ENCODE data around the gene CD69.

Gene CD69

DNA sequence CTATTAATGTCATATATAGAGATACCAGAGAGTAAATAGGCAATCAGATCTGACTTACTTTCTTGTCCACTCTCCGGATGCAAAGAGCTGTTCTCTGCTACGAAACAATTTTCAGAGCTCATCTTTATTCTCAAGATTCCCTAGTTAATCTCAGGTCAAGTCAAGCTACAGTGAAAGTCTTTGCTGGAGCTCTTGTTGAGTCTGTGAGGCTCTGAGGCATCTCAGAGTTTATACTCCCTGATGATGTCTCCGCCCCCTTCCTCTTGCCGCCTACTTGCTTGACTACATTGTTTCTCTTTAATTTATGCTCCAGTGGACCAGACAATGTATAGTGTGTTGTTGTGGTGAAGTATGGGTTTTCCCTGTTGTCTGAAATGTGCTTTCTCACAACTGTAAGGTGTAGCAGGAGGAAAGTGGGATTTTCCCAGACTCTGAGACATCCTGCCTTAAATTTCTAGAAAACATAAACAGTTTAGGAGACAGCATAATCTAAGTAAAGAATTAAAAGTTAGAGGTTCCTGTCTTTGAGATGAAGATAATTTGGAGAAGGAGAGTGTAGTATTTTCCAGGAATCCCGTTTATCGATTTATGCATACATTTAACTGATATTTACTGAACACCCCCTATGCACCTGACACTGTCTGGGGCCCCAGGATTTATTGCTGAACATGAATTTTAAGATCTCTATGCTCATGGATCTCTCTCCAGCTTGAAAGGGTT, at the start of gene CD69:
Gene CD69, minus strand, starts transcription at position 203 of the 720 bp plus-strand sequence. Its CDS starts 81 bp downstream, at position 122.
- DNase-seq (ENCODE audit: low spot score): peak; percentile 90

- no peak for DNase-seq (ENCODE audit: low spot score)
Observed at GRCh38 chr12:9809866-9810265, 49.2 kb upstream of the CD69 start.

DNA sequence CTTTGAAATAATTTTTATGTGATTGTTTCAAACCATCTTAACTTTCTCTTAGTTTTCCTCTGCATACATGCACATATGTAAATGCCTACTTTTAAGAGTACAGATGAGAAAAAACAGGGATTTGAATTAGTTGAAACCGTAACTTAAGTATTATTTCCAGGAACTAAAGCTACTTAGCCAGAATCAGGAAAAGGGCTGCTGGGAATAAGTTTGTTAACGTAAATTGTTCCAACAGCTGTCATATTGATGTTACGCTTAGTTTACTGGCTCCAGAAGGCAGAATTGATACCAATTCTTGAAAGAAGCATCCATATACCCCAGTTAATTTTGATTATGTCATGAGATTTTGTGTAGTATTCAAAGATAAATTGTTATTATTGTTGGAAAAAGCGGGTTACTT, 48.6 kb upstream of the CD69 start:
- DNase-seq (ENCODE audit: low spot score): no peak

DNA sequence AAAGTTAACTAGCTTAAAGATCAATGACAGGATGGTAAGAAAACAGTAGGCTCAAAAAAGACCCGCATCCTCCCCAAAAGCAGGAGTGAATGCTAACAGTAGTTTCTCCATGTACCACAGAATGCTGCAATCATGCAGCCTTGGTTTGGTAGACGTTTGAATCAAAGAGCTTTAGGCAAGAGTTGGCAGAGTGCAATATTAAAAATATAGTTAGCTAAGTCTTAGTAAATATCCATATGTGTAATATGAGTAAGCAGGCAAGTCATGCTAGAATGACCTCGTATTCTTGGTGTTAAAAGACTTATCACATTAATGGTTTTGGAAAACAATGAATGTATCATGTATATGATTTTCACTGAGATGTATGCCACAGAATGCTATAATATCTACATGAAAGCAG, 47.8 kb upstream of the CD69 start:
- no peak for DNase-seq (ENCODE audit: low spot score)

- DNase-seq (ENCODE audit: low spot score): no peak
Observed at GRCh38 chr12:9806714-9807113, 46.0 kb upstream of the CD69 start.

GRCh38 chr12:9805883-9806282, 45.2 kb upstream of the CD69 start:
- DNase-seq (ENCODE audit: low spot score): no peak

- DNase-seq (ENCODE audit: low spot score): no peak
Observed at GRCh38 chr12:9799961-9800360, 39.3 kb upstream of the CD69 start.

GRCh38 chr12:9797722-9798619, 37.3 kb upstream of the CD69 start:
- peak; percentile 82 for DNase-seq (ENCODE audit: low spot score)

DNA sequence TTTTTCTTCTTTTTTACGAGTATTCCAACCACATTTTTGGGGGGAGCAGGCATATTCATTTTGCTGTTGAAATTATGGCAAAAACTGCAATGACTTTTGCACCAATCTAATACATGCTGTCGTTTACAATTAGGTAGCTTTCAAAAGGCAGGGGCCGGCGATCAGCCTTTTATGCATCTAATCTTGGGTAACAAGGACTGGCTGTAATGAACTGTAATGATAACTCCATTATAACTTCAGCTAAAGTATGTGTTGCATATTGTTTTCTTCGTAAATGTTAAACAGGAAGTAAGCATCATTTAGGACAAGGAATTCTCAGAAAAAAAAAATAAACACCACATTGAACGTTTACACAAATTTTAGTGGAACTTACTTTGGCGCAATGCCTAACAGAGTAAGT, 36.3 kb upstream of the CD69 start:
- DNase-seq (ENCODE audit: low spot score): no peak

DNA sequence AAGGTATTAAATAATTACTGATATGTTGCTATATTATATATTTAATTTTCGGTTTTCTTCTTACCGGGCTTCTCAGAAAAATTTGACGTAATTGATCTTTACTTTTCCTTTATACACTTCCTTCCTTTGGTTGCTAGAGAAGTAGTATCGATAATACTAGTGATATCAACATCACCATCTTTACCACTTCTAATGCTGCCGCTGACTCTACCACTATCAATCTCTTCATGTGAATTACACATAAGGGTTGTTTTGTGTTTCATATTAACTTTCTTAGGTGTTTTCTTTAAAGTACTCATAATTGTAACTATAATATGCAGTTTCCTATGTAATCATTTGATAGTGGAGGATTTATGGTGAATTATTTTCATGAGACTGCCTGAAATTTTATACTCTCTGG, 35.6 kb upstream of the CD69 start:
- DNase-seq (ENCODE audit: low spot score): peak; percentile 63

- DNase-seq (ENCODE audit: low spot score): no peak
Observed at GRCh38 chr12:9795945-9796344, 35.2 kb upstream of the CD69 start.

DNA sequence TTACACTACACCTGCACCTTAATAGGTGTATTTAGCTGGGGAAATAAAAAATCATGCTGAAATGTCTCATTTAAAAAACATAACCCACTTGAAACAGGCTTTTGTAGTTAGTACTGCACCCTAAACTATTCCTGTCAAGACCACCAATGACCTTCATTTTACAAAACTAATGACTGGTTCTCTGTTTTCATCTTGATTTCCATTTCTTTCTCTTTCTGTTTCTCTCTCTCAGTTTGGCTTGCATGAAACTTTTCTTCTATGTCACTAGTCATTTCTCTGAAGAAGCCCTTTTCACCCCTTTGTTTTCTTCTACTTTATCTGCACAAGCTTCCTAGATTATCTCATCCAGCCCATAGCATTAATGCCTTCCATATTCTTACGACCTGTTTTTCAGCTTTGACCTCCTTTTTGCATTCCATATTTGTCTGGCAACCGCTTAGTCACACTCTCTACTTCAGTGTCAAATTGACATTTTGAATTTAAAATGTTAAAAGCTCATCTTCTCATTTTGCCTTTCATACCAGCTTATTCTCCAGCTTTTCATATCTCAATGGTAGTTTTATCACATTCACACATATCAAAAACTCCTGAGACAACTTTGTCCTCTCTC, 33.9 kb upstream of the CD69 start:
- no peak for DNase-seq (ENCODE audit: low spot score)

DNA sequence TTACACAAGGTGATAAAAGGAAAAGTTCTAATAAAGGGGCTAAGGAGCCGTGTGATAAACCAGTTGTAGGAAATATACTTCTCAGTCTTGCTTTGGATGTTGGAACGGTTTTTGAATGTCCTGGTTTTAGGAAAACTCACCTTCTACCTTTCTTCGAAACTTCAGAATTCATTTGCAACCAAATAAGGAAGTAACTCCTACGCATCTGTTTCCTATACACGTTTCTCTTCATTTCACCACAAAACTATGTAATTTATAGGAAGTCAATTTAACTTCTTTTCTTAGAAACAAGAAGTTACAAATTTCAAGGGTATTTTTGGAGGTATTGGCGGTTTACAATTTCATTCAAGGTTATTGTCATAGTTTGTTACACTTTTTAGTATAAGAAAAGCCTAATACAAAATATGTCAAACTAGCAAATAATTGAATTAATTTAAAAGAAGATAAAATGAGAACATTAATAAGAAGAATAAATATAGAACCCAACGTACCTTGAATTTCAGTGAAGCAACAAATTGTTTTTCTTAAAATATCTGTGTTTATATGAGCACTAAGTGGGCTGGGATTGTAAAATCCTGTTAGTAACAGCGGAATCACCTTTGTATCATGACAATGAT, 33.2 kb upstream of the CD69 start:
- peak; percentile 59 for DNase-seq (ENCODE audit: low spot score)

DNA sequence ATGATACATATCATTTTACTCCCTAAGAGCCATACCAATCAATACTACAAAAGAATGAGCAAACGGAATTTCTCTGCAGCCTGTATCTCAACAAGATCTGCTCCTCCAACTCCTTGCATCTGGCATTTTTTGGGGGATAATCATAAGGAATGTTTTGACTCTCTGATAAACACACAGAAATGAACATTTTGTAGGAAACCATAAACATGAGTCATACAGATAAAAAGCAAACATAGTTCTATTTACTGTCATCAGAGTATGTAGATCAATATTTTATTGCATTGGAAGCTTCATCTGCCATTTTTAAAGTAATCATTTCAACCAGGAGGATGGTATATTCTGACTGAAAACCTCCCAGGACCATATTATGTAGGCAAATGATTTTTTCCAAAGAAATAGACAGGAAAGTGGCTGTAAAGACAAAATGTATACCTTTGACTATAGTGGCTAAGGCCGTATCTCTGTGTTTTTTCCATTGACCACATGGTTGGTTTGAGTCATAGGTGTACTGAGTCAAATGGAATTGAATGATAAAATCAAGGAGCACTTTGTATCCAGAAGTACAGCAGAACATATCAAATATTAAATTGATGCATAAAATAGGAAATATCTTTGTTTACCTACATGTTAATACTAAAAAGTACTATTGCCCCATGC, 32.4 kb upstream of the CD69 start:
- no peak for DNase-seq (ENCODE audit: low spot score)

GRCh38 chr12:9792185-9792900, 31.6 kb upstream of the CD69 start:
- DNase-seq (ENCODE audit: low spot score): no peak

DNA sequence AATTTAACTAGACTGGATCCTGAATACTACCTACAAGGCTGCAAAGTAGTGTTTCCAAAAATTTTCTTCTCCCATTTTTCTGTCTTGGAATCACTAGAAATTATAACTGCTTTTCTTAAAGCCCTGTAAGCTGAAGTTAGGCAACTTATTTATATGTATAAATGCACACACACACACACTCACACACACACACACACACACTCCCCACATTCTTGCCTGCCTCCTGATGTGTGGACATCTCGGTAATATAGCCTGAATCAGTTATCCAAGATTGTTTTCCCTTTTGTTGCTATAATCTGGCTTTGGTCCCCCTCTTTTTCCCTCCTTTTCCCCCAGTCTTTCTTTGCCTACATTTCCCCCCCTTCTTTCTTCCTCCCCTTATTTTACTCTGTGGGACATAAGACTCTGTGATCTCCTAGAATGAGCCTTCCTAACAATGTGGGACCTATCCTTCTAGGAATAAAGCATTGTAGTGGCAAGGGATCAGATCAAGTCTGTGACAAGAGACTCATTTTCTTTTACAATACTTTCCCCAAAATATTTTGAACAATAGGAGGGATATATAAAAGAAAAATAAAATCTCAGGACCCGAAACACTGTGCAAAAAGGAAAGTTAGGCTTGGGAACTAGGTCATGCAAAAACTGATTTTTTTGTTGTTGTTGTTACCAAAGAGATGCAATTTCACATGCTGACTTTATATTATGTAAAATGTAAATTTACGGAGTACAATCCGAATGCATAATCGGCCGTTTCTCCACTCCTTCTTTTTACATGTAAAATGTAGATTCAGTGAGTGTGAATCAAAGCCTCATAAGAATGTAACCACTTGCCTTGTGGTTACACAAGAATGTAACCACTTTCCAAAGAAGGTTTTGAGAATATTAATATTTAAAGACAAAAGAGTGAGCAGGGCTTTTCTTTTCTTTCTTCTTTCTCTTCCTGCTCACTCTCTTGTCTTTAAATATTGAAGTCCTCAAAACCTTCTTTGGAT, 26.3 kb upstream of the CD69 start:
- no peak for DNase-seq (ENCODE audit: low spot score)

DNA sequence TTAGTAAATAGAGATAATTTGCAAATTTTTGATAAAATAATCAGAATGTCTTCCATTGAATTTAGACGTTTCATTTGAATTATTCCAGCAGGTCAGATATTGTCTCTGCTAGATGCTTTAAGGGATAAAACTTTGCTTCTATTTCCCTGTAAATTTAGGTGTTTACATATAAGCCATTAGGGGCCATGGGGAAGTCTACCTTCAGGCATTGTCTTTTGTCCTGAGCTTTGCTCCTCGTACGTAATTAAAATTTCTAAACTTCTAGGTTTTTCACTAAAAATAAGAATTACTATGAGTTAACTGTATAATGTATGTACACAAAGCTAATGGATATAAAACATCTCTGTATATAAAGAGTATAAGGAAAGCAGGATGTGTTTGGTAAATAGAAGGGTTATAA, 24.1 kb upstream of the CD69 start:
- DNase-seq (ENCODE audit: low spot score): no peak

DNA sequence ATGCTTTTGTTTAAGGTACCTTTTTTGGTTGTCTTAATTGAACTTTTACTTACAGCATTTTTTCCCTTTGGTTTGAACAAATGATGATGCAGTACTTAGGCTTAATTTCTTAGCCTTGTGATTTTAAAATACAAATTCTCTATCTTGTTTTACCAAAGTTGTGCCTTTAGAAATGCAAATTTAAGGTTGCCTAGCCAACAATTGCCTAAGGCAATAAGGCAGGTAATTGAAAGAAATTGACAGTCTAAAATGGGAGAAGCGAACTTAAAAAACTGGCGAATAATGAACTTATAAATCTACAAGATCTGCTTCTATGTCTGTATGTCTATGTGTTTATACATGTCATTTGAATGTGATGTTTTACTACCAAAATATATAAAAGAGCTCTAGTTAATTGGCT, 23.6 kb upstream of the CD69 start:
- no peak for DNase-seq (ENCODE audit: low spot score)

- no peak for DNase-seq (ENCODE audit: low spot score)
Observed at GRCh38 chr12:9782547-9783382, 22.1 kb upstream of the CD69 start.

Data from CD4-positive, alpha-beta T cell treated with Interleukin-2 at 100 ng/mL for 4 hours (primary cell).